Activated T-helper 9 cell treated with anti-CD3 and anti-CD28 coated beads, Interleukin-2, amount 50 U/mL, for 16 hours (primary cell): ENCODE data around the gene MGMT.

Experiments
- DNase-seq: peaks from one replicate; pipeline ENCODE4 v3.0.0-alpha.2; 2020; ENCODE audit warnings: low read depth

The MGMT gene

DNA sequence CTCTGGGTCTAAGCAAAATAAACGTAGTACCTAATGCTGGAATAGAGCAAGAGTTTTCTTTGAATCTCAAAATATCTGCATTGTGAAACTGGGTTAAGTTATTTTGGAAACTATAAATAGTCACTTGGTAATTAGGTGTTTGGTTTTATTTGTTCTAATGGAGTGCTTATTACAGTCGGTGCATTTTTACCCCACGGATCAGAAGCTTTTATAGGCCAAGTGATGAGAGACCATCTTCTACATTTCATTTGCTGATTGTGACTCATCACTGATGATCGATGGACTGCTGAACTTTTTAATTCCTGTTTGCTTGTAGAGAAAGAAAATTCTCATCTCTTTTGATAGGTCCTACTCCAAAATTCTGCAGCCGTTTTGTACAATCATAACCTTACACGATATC is 28.2 kb downstream of the MGMT start:
- no peak for DNase-seq

DNA sequence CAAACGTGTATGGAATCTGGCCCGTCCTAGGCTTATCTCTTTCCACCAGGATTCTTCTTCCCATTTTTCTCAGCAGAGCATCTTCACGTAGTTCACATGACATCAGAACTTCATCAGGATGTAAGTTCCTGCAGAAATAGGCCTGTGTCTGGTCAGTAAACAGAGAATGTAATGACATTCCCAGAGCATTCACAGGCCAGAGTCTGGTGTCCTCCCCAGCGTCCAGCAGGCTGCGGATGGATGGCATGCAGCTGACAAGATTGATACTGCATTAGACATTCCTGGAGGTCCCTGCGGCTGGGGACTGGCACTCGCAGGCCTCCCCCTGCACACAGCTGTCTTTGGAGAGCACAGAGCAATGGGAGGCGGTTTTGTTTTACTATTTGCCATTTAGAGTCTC is 28.7 kb downstream of the MGMT start:
- DNase-seq, result no peak

DNA sequence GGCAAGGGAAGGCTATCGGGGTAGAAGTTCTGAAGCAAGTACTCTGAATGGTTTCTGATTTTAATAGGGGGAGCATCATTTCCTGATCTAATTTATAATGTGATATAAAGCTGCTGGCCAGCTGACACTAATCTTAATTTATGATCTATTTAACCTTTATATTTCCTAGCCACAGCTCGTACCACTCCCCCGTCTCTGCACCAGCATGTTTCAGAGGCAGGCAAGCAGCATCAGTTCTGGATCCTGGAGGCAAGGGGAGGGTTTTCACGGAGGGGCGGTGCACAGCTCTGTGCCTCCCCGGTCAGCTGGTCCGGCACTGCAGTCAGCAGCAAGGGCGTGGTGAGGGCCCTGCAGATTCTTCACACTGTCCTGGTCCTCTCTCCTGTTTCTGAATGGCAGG is 30.0 kb downstream of the MGMT start:
- no peak for DNase-seq

DNA sequence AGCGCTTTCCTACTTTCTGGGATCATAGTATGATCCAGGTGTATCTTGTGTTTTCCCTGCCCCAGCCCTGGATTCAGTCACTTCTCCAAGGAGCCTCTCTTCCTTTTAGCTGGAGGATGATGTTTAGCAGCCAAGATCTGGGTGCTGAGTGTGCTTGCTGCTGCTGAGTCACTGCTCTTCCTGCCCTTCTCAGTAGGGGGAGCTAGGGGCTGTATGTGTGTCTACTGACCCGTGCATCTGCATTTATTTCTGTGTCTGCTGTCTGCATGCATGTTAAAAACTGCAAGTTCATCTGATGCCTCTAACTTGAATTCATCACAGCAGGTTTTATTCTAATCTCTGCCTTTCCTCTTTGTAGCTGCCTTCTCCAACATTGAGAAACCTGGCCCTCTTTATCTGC is 31.6 kb downstream of the MGMT start:
- DNase-seq, result no peak

DNA sequence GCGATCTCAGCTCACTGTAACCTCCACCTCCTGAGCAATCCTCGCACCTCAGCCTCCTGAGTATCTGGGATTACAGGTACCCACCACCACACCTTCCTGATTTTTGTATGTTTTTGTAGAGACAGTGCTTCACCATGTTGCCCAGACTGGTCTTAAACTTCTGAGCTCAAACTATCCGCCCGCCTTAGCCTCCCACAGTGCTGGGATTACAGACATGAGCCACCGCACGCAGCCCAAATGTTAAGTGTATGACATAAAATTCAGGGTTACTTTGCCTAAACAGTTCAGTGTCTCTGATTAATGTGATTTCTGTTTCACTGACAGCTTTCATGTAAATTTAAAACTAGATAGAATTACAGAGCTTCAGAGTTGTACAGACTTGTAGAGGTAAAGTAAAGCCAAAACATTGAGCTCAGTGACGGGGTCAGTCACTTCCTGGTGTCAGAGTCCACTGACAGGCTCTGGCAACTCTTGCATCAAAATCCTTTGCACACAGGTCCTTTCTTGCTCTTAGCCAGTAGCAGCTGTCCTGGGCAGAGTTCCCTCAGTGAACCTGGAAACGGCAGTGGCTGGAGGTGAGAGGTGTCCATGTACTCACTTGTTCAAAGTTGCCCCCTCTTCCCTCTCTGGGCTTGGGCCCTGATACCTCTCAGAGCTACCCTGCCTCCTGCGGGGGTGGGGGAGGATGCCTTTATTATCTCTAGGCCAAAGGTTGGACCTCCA is 33.7 kb downstream of the MGMT start:
- no peak for DNase-seq

DNA sequence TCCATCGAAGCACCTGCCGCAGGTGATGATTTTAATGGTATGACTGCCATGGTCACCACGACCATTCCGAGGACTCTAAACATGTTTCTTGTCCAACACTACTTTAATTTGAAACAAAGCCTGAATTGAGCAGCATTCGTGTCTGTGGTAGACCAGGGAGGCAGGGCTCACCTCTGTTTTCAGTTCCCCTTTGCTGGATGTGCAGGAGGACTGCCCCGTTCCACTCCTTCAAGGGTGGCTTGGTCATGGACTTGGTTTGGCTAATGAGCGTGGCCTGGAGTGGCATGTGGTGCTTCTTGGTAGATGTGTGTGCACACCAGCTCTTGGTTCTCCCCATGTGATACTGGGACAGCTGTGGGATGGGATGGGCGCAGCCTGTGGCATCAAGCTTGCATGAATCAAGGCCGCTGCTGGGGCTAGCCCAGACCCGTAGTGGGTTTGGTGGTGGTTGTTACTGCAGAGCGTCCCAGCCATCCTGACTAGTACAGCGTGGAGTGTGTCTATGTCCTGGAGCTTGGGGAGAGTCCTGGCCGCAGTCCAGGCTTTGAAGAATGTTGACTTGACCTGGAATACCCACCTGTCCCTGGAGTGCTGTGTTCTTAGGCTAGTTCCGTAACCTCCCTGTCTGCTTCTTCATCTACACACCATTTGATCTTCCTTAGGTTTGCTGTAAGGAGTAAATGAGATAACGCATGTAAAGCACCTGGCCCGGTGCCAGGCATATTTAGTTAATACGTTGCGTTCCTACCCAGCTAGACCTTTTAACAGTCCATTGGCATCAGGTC is 34.8 kb downstream of the MGMT start:
- DNase-seq, result no peak

DNA sequence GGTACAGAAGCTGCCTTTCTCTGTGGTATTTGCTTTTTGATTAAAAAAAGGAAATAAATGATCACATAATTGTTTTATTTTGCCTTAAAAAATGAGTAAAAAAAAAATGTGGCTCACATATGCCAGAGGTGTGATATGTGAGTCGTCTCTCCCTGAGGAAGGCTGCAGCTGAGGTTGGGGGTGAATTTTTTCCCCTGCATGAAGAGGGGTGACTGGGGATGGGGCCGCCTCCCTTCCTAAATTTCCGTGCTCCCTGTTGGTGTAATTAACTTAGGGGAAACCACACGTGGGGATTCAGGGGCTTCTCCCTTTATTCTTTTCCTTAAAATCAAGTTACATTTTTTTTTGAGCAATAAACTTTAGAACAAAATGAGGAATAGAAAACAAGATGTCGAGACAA is 35.4 kb downstream of the MGMT start:
- no peak for DNase-seq

DNA sequence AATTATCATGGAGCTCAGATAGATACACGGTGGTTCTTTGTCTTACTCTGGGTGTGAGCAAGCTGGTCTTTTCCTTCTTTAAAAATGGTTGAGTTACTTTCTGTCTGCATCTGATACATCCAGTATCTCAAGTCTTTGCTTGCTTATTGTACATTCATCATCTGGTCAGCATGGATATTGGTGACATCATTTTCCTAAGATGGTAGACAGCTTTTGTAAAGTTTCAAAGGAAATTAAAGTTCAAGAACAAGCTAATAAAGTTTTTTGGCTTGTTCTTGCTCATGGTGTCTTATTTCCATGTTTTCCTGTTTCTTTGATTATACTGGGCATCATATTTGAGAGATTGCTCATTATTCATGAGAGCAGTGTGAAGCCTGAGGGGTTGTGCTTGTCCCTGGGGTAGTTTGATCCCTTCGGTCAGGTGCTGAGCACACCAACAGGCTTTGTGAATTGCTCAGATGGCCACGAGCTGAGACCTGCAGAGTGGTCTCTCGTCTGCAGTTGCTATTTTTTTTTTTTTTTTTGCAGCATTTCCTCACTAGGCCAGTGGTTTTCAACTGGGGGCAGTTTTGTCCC is 38.5 kb downstream of the MGMT start:
- DNase-seq, result no peak

DNA sequence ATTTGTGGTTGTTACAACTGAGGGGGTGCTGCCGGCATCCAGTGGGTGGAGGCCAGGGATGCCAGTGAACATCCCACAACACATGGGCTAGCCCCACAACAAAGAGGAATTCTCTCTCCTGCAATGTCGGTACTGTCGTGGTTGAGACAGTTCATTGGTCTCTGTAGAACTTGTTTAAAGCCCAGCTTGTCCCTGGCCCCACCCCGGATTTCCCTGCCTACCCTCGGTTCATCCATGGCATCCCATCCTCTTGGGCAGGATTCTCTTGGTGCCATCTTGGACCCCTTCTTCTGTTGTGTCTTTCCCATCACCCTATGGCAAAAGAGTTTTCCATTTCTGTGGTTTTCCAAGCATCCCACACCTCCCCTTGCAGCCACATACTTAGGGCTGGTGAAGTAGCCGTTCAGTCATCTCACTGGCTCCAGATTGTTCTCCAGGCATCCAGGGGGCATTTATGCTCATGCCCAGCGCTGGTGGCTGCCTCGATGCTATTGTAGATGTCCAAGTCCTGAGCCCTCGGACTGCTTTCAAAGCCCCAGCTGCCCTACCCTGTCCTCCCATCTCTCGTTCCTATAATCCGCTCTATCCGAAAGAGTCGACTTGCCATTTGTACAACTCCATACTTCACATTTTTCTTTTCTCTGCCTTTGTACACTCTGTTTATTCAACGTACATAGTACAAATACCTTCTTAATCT is 39.2 kb downstream of the MGMT start:
- no peak for DNase-seq

DNA sequence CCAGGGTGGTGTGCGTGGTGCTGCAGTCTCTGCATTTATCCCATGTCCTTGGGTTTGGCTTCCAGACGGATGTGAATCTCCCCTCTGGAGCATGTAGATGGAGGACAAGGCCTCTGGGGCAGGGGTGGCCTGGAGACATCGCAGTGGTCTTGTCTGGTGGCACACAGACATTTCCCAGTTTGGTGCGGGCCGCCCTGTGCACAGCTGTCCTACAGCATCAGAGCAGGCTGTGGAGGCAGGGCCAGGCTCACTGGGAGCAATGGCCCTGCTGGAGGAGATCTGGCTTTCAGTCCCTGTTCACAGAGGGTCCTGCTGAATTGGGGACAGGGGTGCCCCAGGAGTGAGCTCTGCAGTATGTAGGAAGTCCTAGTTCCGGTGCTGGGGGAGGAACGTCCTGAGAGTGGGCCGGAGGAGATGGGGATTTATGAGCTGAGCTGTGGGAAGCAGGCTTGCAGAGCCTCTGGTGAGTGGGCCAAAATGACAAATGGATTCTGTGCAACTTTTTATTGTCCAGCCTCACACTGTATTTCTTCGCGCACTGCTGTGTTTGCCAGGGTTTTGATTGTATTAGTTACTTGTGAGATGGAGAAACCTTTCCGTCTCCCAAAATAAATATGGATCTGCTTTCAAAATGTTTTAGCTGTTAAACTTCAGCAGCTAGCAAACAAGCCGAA is 40.3 kb downstream of the MGMT start:
- DNase-seq, result no peak

DNA sequence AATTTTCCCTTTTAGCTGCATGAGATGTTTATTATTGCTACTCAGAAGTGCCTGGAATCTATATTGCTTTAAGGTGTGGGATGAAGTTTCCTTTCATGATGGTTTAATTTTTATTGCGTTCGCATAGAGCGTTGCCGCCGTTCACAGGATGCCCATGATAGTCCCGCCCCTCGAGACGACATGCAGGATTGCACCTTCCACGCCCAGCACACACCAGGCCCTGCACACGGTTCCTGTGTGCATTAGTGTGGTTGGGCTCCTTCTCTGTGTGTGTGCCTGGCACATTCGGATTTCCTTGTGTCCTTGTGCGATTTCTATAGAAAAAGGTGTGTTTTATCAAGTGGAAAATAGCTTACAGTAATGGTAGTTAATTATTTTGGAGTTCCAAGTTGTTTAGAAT is 42.1 kb downstream of the MGMT start:
- no peak for DNase-seq

DNA sequence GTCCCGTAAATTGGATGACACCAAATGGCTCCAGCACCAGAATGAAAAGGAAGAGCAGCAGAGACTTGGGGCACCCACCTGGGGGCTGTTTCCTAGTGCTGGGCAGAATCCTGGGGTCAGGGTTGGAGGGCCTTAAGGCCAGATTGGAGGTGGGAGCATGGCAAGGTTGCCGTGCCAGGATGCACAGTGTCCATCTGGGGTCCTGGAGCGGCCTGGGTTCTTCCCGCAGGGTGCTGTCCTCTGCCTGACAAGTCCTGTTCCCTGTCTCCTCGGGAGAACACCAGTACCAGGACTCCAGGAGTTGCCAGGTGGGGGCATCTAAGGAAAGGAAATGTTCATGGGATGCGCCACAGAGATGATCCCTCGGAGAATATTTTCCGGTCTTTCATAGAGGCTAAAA is 42.8 kb downstream of the MGMT start:
- DNase-seq, result no peak

DNA sequence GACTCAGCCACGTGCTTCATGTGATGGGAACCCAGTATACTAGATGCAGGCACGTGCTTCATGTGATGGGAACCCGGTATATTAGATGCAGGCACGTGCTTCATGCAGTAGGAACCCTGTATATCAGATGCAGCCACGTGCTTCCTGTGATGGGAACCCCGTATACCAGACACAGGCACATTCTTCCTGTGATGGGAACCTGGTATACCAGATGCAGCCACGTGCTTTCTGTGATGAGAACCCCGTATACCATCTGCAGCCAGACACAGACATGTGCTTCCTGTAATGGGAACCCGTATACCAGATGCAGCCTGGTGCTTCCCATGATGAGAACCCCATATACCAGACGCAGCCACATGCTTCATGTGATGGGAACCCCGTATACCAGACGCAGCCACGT is 44.0 kb downstream of the MGMT start:
- no peak for DNase-seq

DNA sequence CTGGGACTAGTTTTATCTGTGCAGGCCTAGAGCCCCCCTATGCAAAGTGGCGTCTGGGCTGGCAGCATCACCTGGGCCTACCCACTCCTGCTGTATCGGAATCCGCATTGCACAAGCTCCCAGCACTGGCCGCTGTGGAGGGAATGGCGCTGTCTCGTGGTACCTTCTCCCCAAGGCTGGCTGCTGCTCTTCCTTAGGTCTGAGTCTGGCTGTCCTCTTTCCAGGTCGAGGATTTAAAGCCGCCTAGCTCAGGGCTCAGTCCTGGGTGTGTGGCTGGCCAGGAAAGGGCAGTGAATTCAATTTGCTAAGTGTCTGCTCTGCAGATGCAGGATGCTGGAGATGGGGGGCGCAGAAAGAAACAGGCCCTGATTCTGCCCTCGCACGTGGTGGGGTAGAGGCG is 44.7 kb downstream of the MGMT start:
- no peak for DNase-seq

DNA sequence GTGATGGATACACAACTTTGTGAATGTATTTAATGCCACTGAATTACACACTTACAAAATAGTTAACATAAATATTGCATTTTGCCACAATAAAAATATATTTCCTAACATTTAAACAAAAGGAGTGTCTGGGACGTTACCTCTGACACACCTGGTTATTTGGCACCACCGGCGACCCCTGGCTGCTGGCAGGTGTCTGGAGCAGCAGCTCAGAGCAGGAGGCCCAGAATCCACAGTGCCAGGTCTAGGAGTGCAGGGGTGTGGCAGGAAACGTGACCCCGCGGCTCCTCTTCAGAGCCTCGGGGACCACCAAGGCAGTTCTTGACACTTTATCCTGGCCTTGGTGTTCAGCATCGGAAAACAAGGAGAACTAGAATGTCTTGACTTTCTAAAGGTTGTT is 46.3 kb downstream of the MGMT start:
- no peak for DNase-seq

DNA sequence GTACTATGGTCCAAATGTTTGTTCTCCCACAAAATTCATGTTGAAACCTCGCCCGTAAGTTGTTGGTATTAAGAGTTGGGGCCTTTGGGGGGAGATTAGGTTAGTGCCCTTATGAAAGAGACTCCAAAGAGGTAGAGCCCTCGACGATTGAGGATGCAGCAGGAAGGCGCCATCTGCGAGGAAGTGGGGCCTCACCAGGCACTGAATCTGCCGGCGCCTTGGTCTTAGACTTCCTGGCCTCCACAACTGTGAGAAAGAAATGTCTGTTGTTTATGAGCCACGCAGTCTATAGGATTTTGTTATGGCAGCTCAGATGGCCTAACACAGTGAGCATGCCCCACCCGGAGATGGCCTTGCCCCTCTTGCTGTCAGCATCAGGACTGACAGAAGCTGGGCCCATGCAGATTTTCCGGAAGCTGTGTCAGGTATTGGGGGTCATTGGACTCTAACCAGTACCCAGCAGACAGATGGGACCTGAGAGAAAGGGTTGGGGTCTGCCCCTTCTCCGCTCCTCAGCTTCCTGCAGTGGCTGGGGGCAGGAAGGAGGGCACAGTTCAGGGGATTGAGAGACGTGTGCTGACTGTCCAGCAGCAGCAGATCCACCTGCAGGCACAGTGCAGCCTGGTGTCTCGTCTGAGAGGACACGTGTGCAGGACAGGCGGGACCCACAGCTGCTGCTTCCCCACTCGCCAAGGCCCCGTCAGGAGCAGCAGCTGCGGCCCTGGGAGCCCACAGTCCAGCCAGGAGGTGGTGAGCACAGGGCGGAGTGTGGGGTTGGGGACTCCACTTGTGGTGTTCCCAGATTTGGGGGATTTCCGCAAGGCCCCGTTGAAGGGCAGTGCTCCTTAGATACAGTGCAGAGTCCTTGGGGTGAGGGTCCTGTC is 47.8 kb downstream of the MGMT start:
- no peak for DNase-seq

DNA sequence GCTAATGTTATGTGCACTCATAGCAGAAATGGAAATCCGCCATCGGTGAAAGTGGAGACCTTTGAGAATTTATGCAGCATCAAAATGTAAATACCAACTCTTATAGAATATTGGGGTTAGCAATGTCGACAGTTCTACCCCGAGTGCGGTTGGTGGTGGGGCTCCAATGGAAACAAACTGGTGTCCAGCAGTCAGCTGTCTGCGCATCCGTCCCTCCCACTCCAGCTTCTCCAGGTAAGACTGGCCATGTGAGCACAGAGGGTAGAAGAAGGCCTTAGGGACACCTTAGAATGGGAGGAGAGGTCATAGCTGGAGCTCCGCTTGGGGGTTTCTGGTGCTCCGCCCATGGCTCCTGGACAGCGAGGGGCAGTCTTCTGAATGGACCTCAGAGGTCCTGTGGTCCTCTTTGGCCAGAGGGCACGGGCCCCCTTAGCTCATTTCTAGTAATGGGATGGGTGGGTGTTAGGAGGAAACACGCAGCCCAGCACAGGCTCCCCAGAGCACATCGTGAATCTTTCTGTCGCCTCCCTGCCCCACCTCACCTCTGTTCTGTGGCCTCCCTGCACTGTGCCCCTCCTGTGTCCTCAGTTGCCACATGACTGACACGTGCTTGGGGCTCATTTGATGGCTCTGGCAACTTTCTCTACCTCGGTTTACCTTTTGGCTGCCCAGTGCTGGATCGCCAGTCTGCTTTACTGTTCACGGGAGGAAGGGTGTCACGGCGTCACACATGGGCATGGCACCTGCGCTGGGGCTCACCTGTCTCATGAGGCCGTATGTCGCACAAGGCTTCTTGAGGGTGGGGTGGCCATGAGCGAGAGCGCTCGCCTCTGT is 50.0 kb downstream of the MGMT start:
- no peak for DNase-seq

DNA sequence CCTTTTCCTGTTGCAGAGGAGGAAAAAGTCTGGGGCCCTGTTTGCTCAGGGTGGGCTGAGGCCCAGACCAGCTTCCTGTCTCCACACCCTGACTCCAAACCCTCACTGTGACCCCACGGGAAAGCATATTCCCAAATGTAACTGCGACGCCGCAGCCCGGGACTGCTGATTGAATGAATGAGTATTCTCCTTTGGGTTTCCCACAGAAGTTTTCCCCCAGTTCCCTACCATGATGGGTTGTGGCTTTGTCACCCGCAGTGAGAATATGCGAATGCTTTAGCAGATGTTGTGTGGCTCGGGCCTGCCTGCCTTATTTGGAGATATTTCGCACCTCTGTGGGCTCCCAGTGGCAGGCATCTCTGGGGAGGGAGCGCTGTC is 50.6 kb downstream of the MGMT start:
- DNase-seq, result no peak

DNA sequence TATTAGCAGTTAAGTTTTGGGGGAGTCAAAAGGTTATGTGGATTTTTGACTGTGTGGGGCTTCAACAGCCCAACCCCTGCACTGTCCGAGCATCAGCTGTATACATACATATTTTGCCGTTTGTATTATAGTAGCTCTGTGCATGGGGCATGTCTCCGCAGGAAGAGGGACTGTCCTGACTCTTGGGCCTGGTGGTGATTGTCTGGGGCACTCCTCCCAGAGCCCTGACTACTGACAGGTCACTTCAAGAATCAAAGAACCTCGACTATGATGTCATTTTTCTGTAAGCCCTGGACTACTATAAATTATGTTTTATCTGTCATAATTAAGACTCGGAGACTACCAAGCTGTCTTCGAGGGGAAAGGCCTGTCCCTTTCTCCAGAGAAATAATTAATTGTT is 51.8 kb downstream of the MGMT start:
- DNase-seq, result no peak

DNA sequence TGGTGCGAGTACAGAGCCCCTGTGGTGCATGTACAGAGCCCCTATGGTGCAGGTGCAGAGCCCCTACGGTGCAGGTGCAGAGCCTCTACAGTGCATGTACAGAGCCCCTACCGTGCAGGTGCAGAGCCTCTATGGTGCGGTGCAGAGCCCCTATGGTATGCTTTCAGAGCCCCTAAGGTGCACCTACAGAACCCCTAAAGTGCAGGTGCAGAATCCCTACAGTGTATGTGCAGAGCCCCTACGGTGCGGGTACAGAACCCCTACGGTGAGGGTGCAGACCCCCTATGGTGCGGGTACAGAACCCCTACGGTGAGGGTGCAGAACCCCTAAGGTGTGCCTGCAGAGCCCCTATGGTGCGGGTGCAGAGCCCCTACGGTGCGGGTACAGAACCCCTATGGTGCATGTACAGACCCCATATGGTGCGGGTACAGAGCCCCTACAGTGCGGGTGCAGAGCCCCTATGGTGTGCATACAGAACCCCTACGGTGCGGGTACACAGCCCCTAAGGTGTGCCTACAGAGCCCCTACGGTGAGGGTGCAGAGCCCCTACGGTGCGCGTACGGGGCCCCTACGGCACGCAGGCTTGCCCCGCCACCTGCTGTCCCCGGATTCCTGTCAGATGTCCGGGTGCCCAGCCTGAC is 53.5 kb downstream of the MGMT start:
- no peak for DNase-seq
